ENCODE results near the gene DDIT4. TPM values are rescaled to one million over a fixed set of nuclear protein-coding genes. Genes with fewer than 3 reads are reported as not detected.

The DDIT4 gene
- total and polyA plus RNA-seq, 9 of the 15 experiments (the other 6 are each of a cell fraction or from before 2014, with no cell fraction given): 8.2 to 675 (median 159) TPM

GRCh38 chr10:72245949-72246525, 27.7 kb upstream of the DDIT4 start (continued):
- TF ChIP-seq MAZ (CRISPR knock-in tag; conservative IDR thresholded peaks at IDR 0.05 in 1 of 2, IDR thresholded peaks at IDR 0.05 in 1 of 2) (0 out of 4 replicates have a peak, but pooled peaks of 1 of the 2 experiments have one; percentile 19), RBM34 (IDR thresholded peaks at IDR 0.05; ENCODE audit: borderline replicate concordance, insufficient read depth, low read length) (no peak), MXI1 (IDR thresholded peaks at IDR 0.05; ENCODE audit: low read depth, low read length) (no peak), ATF1 (CRISPR knock-in tag; IDR thresholded peaks at IDR 0.05) (no peak), ATF1 (tag; IDR thresholded peaks at IDR 0.05) (no peak), ZNF512 (tag; IDR thresholded peaks at IDR 0.05) (no peak), BACH1 (tag; IDR thresholded peaks at IDR 0.05) (peak; percentile 10; the same call in 1 of the 2 replicates), ETV1 (tag; conservative IDR thresholded peaks at IDR 0.05; ENCODE audit: low read depth) (no peak), ZNF76 (CRISPR knock-in tag; IDR thresholded peaks at IDR 0.05; ENCODE audit: borderline replicate concordance) (0 out of 2 replicates have a peak, but pooled peaks have one; percentile 61), TAL1 (IDR thresholded peaks at IDR 0.05) (no peak), ZNF398 (CRISPR knock-in tag; IDR thresholded peaks at IDR 0.05) (no peak), HNRNPH1 (optimal IDR thresholded peaks at IDR 0.05; ENCODE audit: low read depth, low read length) (no peak), NFIC (IDR thresholded peaks at IDR 0.05) (peak; percentile 41; the same call in 1 of the 2 replicates), ARNT (IDR thresholded peaks at IDR 0.05) (no peak), ZBTB1 (CRISPR knock-in tag; IDR thresholded peaks at IDR 0.05; ENCODE audit: borderline replicate concordance, low read depth) (0 out of 2 replicates have a peak, but pooled peaks have one; percentile 49), SRSF9 (IDR thresholded peaks at IDR 0.05; ENCODE audit: borderline replicate concordance, low read depth, low read length) (no peak), XRCC3 (IDR thresholded peaks at IDR 0.05) (no peak), SRSF1 (IDR thresholded peaks at IDR 0.05; ENCODE audit: low read depth, low read length) (no peak), ZNF668 (CRISPR knock-in tag; IDR thresholded peaks at IDR 0.05) (no peak), ZNF395 (CRISPR knock-in tag; IDR thresholded peaks at IDR 0.05) (peak; percentile 19; the same call in 1 of the 2 replicates), ATF4 (CRISPR knock-in tag; IDR thresholded peaks at IDR 0.05) (0 out of 2 replicates have a peak, but pooled peaks have one; percentile 13)
